GM23338 (cell line): ENCODE results near the gene ISX.

Experiments
- CREB1 ChIP-seq: fragments of 250-450 bp; sonication (Bioruptor Pico); IDR thresholded peaks from 2 replicates; pipeline ENCODE4 v1.5.0; 2020; ENCODE audit warnings: low read depth, mild to moderate bottlenecking, moderate library complexity
- EZH2 ChIP-seq: fragments of 200-600 bp; sonication (generic); IDR thresholded peaks from one replicate; pipeline ENCODE4 v1.8.0; 2017; ENCODE audit warnings: antibody characterized with exemption, mild to moderate bottlenecking, low read depth; ENCODE audit not compliant: unreplicated experiment
- EZH2phosphoT487 ChIP-seq: fragments of 200-600 bp; sonication (generic); IDR thresholded peaks from one replicate; pipeline ENCODE4 v1.8.1; 2018; ENCODE audit warnings: antibody characterized with exemption; ENCODE audit not compliant: unreplicated experiment
- JUNB ChIP-seq: IDR thresholded peaks from one replicate; pipeline ENCODE4 v1.6.1; 2016; ENCODE audit warnings: antibody characterized with exemption; ENCODE audit not compliant: unreplicated experiment
- NANOG ChIP-seq: IDR thresholded peaks from 2 replicates; pipeline ENCODE4 v1.6.1; 2016; ENCODE audit warnings: antibody characterized with exemption, borderline replicate concordance
- POLR2AphosphoS5 ChIP-seq: IDR thresholded peaks from 2 replicates; pipeline ENCODE4 v1.6.1; 2016; ENCODE audit warnings: antibody characterized with exemption, low read depth
- REST ChIP-seq: IDR thresholded peaks from one replicate; pipeline ENCODE4 v1.6.1; 2018; ENCODE audit warnings: antibody characterized with exemption; ENCODE audit not compliant: unreplicated experiment
- TF ChIP-seq, protein P1 (sequence below), 2 experiments: fragments of 200-600 bp in 1 of 2; sonication (generic) in 1 of 2; conservative IDR thresholded peaks; 2 replicates each; pipeline versions ENCODE4 v1.5.1 to v1.6.1; 2016 to 2017; ENCODE audit warnings: antibody characterized with exemption in 2 of 2, low read depth in 2 of 2, mild to moderate bottlenecking in 2 of 2, moderate library complexity in 1 of 2

- TF ChIP-seq, protein P1, sequence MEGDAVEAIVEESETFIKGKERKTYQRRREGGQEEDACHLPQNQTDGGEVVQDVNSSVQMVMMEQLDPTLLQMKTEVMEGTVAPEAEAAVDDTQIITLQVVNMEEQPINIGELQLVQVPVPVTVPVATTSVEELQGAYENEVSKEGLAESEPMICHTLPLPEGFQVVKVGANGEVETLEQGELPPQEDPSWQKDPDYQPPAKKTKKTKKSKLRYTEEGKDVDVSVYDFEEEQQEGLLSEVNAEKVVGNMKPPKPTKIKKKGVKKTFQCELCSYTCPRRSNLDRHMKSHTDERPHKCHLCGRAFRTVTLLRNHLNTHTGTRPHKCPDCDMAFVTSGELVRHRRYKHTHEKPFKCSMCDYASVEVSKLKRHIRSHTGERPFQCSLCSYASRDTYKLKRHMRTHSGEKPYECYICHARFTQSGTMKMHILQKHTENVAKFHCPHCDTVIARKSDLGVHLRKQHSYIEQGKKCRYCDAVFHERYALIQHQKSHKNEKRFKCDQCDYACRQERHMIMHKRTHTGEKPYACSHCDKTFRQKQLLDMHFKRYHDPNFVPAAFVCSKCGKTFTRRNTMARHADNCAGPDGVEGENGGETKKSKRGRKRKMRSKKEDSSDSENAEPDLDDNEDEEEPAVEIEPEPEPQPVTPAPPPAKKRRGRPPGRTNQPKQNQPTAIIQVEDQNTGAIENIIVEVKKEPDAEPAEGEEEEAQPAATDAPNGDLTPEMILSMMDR (conservative IDR thresholded peaks at IDR 0.05; ENCODE audit: low read depth in 2 of 2), result no peak
- TF ChIP-seq REST (no peak), POLR2AphosphoS5 (no peak), CREB1 (CRISPR knock-in tag) (no peak), EZH2 (no peak), EZH2phosphoT487 (no peak), JUNB (no peak), NANOG (no peak)
Measured at GRCh38 chr22:35072925-35073324, 7.0 kb downstream of the ISX start.
